MM.1S (cell line): ENCODE data around the gene CYP27C1.

Source experiments
- DNase-seq: peaks from one replicate; pipeline ENCODE4 v3.0.0-alpha.2; 2015
- H2AFZ ChIP-seq: fragments of 300-600 bp; sonication (generic); 2 replicates; pipeline ENCODE4 v1.6.0; 2016; ENCODE audit warnings: antibody characterized with exemption, low read length
- H3F3A ChIP-seq: fragments of 300-600 bp; sonication (generic); 2 replicates; pipeline ENCODE4 v1.6.1; 2016; ENCODE audit warnings: mild to moderate bottlenecking, antibody characterized with exemption, low read length, moderate library complexity, mixed read lengths; ENCODE audit not compliant: insufficient read depth
- H3K27ac ChIP-seq: fragments of 300-600 bp; sonication (generic); 2 replicates; pipeline ENCODE4 v1.5.1; 2016; ENCODE audit warnings: mild to moderate bottlenecking, low read length
- H3K27me3 ChIP-seq: fragments of 300-600 bp; sonication (generic); replicated peaks from 2 replicates; pipeline ENCODE4 v1.6.0; 2016; ENCODE audit warnings: low read length; ENCODE audit not compliant: insufficient read depth
- H3K36me3 ChIP-seq: fragments of 300-600 bp; sonication (generic); replicated peaks from 2 replicates; pipeline ENCODE4 v1.6.1; 2016; ENCODE audit warnings: mild to moderate bottlenecking, low read length, mixed read lengths; ENCODE audit not compliant: insufficient read depth
- H3K4me1 ChIP-seq: fragments of 300-600 bp; sonication (generic); 2 replicates; pipeline ENCODE4 v1.6.1; 2016; ENCODE audit warnings: low read length, mixed read lengths
- H3K4me2 ChIP-seq: fragments of 300-600 bp; sonication (generic); 2 replicates; pipeline ENCODE4 v1.6.0; 2016; ENCODE audit warnings: low read depth, low read length
- H3K4me3 ChIP-seq: fragments of 300-600 bp; sonication (generic); 2 replicates; pipeline ENCODE4 v1.5.1; 2016; ENCODE audit warnings: low read length, mixed read lengths
- H3K79me2 ChIP-seq: fragments of 300-600 bp; sonication (generic); 2 replicates; pipeline ENCODE4 v1.6.1; 2016; ENCODE audit warnings: mixed run types, low read length, mixed read lengths
- H3K9ac ChIP-seq: fragments of 300-600 bp; sonication (generic); 2 replicates; pipeline ENCODE4 v1.6.1; 2016; ENCODE audit warnings: low read length, mixed read lengths
- H3K9me2 ChIP-seq: fragments of 300-600 bp; sonication (generic); replicated peaks from 2 replicates; pipeline ENCODE4 v1.6.1; 2016; ENCODE audit warnings: mild to moderate bottlenecking, low read length, mixed read lengths; ENCODE audit not compliant: insufficient read depth
- H3K9me3 ChIP-seq: fragments of 300-600 bp; sonication (generic); replicated peaks from 2 replicates; pipeline ENCODE4 v1.6.1; 2016; ENCODE audit warnings: mild to moderate bottlenecking, low read length, mixed read lengths; ENCODE audit not compliant: insufficient read depth
- H4K20me1 ChIP-seq: fragments of 300-600 bp; sonication (generic); 2 replicates; pipeline ENCODE4 v1.6.1; 2016; ENCODE audit warnings: mild to moderate bottlenecking, low read length, moderate library complexity, mixed read lengths; ENCODE audit not compliant: insufficient read depth
- EZH2 ChIP-seq: fragments of 300-600 bp; sonication (generic); optimal IDR thresholded peaks from 2 replicates; pipeline ENCODE3; 2017; ENCODE audit warnings: low read depth, mild to moderate bottlenecking, antibody characterized with exemption, low read length, mixed read lengths
- EZH2phosphoT487 ChIP-seq: fragments of 300-600 bp; sonication (generic); IDR thresholded peaks from 2 replicates; pipeline ENCODE4 v1.6.1; 2018; ENCODE audit warnings: antibody characterized with exemption, low read length
- TF ChIP-seq, protein P1 (sequence below): fragments of 300-600 bp; sonication (generic); IDR thresholded peaks from 2 replicates; pipeline ENCODE4 v1.5.1; 2016; ENCODE audit warnings: antibody characterized with exemption, low read length, mixed read lengths

CYP27C1 gene

DNA sequence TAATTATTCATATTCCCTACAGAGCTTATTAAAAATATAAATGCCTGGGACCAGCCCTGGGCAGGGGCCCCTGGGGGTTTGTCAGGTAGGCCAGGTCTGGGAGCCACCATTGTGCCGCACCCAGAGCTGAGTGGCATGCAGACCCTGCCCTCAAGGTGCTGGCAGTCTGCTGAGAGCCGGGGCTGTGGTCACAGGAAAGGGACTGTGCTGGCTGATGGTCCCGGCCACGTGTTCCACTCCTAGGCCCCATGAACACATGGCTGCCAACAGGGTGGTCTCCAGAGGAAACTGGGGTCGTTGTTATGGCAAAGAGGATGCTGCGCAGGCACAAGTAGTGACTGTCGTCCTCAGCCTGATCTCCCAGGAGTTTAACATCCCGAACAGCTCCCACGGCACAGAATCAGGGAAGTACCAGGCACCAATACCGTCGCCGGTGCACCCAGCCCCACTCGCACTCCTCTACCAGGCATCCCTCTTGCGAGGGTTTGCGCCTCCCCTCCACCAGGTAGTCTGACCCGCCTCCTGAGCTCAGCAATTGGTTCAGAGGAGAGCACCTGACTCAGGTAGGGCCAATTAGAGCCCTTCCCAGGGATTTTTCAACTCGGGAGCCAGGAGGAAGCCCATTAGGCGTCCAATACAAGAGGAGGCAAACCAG lies 73.9 kb downstream of the CYP27C1 start:
- Histone ChIP-seq H3K4me3 (no peak overlapping the region), H3K79me2 (no peaks in the 10 kb centered on the region), H2AFZ (no peak overlapping the region), H3K9ac (no peak overlapping the region), H3K27ac (no peak overlapping the region), H3K36me3 (no peaks in the 10 kb centered on the region), H3K4me1 (no peaks in the 10 kb centered on the region), H4K20me1 (no peaks in the 10 kb centered on the region), H3K27me3 (no peaks in the 10 kb centered on the region), H3K9me3 (no peaks in the 10 kb centered on the region), H3K4me2 (no peak overlapping the region), H3F3A (no peaks in the 10 kb centered on the region), H3K9me2 (no peaks in the 10 kb centered on the region)
- DNase-seq, result no peak
- TF ChIP-seq EZH2 (no peak), EZH2phosphoT487 (no peak)
- TF ChIP-seq, protein P1, sequence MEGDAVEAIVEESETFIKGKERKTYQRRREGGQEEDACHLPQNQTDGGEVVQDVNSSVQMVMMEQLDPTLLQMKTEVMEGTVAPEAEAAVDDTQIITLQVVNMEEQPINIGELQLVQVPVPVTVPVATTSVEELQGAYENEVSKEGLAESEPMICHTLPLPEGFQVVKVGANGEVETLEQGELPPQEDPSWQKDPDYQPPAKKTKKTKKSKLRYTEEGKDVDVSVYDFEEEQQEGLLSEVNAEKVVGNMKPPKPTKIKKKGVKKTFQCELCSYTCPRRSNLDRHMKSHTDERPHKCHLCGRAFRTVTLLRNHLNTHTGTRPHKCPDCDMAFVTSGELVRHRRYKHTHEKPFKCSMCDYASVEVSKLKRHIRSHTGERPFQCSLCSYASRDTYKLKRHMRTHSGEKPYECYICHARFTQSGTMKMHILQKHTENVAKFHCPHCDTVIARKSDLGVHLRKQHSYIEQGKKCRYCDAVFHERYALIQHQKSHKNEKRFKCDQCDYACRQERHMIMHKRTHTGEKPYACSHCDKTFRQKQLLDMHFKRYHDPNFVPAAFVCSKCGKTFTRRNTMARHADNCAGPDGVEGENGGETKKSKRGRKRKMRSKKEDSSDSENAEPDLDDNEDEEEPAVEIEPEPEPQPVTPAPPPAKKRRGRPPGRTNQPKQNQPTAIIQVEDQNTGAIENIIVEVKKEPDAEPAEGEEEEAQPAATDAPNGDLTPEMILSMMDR, result no peak

DNA sequence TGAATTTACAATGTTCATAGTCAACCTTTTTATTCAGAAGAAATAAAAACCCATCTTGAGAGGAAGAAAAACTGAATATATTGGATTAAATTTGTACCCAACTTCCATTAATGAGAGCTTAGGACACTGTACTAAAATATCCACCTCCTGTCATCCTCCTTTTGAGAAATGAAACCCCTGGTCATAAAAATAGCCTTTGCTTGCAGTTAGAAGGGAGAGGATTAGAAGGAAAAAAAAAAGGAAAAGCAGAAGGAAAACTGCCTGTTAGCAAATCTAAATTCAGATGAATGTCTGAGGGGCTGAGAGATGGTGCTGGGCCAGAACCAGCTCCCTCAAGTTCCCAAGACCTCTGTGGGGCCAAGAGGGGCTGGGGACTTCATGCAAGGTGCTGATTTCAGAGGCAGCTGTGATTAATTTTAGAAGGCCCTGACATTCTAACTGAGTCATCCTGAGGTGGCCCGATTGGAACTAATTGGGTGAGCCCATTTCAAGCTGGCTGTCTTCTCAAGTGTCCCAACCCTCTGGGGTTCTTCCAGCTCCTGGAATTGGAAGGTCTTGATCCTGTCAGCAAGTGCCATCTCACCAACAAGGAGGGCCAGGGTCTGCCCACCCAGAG lies 74.7 kb downstream of the CYP27C1 start:
- H4K20me1 ChIP-seq, result no peaks in the 10 kb centered on the region
- no peaks in the 10 kb centered on the region for H3K9me3 ChIP-seq
- H3K27ac ChIP-seq, result no peak overlapping the region
- H3K4me1 ChIP-seq, result no peaks in the 10 kb centered on the region
- H3K36me3 ChIP-seq, result no peaks in the 10 kb centered on the region
- no peaks in the 10 kb centered on the region for H3K9me2 ChIP-seq
- no peaks in the 10 kb centered on the region for H3F3A ChIP-seq
- H2AFZ ChIP-seq, result no peak overlapping the region
- no peaks in the 10 kb centered on the region for H3K27me3 ChIP-seq
- no peaks in the 10 kb centered on the region for H3K79me2 ChIP-seq
- H3K4me3 ChIP-seq, result no peak overlapping the region
- DNase-seq, result no peak
- TF ChIP-seq EZH2phosphoT487 (no peak), EZH2 (no peak)
- H3K9ac ChIP-seq, result no peak overlapping the region
- no peak overlapping the region for H3K4me2 ChIP-seq

DNA sequence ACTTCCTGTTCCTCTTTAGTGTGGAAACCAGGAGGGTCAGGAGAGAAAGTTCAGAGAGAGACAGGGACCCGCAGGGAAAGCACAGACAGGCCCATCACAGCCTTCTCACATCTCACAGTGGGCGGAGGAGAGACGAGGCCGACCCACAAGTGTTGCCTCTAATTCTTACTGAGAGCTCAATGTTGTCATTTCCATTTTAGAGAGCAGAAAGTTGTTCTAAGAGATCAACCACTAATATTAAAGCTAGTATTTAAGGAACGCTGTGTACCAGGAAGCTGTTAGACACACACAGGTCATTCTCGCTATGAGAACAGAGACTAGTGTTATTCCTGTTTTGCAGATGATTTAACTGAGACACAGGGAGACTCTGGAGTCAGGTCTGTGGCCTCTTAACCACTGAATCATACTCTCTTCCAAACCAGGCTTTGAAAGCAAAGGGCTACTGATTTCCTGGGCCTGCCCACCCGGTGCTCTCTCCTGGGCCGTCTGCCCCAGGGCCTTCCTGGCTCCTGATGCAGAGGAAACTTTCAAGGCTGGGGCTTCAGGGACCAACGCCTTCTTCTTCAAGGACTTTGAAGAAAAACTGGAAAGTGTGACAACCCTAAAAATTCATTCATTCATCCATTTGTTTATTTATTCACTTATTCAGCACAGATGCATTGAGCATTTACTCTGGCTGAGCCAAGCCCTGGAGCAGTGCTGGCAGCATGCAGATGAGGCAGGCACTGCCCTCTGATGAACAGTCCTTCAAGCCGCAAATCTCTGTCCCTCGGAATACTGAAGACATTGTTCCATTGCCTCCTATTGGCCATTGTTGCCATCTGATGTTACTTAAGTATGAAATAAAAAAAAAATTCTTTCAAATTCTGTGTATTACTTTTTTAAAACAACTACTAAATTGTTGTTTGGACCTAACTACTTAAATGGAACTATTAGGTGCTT lies 76.0 kb downstream of the CYP27C1 start:
- Histone ChIP-seq H3K27ac (no peak overlapping the region), H3K4me3 (no peak overlapping the region), H3K9me3 (no peaks in the 10 kb centered on the region), H3K9me2 (no peaks in the 10 kb centered on the region), H3K27me3 (no peaks in the 10 kb centered on the region), H4K20me1 (no peaks in the 10 kb centered on the region), H3K9ac (no peak overlapping the region), H3K36me3 (no peaks in the 10 kb centered on the region), H3K4me2 (no peak overlapping the region), H3K79me2 (no peaks in the 10 kb centered on the region), H2AFZ (no peak overlapping the region), H3K4me1 (no peaks in the 10 kb centered on the region), H3F3A (no peaks in the 10 kb centered on the region)
- TF ChIP-seq EZH2phosphoT487 (no peak), EZH2 (no peak)
- TF ChIP-seq, protein P1, result no peak
- DNase-seq, result no peak
